ENCODE results near the gene CADPS. TPM values are rescaled to one million over a fixed set of nuclear protein-coding genes. Genes with fewer than 3 reads are reported as not detected.

Gene CADPS
- total and polyA plus RNA-seq, 2 of the 4 experiments (the other 2 are of a cell fraction) = not detected

DNA sequence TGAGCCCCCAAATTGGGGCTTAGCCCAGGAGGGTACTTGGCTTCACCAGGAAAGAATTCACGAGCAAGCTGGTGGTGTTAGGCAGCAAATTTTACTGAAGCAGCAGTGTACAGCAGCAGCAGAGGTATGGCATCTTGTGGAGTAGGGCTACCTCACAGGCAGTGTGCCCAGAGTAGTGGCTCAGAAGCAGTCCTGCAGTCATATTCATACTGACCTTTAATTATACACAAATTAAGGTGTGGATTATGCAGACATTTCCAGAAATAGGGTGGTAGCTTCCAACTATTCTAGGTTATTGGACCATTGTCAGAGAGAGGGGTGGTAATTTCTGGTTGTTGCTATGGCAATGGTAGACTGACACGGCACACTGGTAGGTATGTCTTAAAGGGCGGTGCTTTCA is 20.7 kb upstream of the CADPS start:
- no peak overlapping the region for H2BK20ac ChIP-seq (ENCODE audit: low read depth, low read length)
- no peaks in the 10 kb centered on the region for H3K79me1 ChIP-seq (ENCODE audit: low read depth in 1 of 2, low read length in 2 of 2)
- ChIA-PET POLR2A (ENCODE audit: unreplicated experiment) (no interaction called here), CTCF (no interaction called here)
- no CpG with 5 or more reads among the region's 3 CpGs for WGBS, 2 experiments (ENCODE audit: extremely low coverage in 2 of 2, insufficient read length in 1 of 2)
- no peak overlapping the region for H3K4me3 ChIP-seq (ENCODE audit: insufficient read depth, low read depth, low read length)
- no peak overlapping the region for H2BK15ac ChIP-seq (ENCODE audit: low read depth, low read length)
- H3K14ac ChIP-seq (replicated peaks; ENCODE audit: low read depth, low read length) = no peak overlapping the region
- H3K56ac ChIP-seq (ENCODE audit: extremely low read depth, insufficient read depth, low read length) = no peak overlapping the region
- dilution Hi-C loops (cut with HindIII; ENCODE audit: low sequenced_read_pairs, unreplicated experiment) = no loop called here
- H2BK5ac ChIP-seq (ENCODE audit: low read depth, low read length, poor library complexity, severe bottlenecking) = no peak overlapping the region
- no peaks in the 10 kb centered on the region for H3K36me3 ChIP-seq (ENCODE audit: control insufficient read depth, insufficient read depth, low read length)
- no peak overlapping the region for H3K27ac ChIP-seq (ENCODE audit: insufficient read depth, low read length)
- H4K20me1 ChIP-seq (ENCODE audit: insufficient read depth, low read length) = no peaks in the 10 kb centered on the region
- H4K91ac ChIP-seq (ENCODE audit: insufficient read depth, low read depth, low read length) = no peak overlapping the region
- DNase-seq (no peak), ATAC-seq (ENCODE audit: low read depth) (no peak)
- H4K5ac ChIP-seq (ENCODE audit: low read depth, low read length) = no peak overlapping the region
- intact Hi-C loops (cut with micrococcal nuclease) = no loop called here
- no peak overlapping the region for H2AK5ac ChIP-seq (ENCODE audit: low read depth, low read length)
- no peaks in the 10 kb centered on the region for H3K9me1 ChIP-seq (ENCODE audit: insufficient read depth, low read length)
- H3K9me3 ChIP-seq (ENCODE audit: control insufficient read depth, insufficient read depth, low read length) = 0 out of 2 replicates have a peak, but pooled peaks cover 2% of the 10 kb centered on the region
- H3K23ac ChIP-seq (ENCODE audit: low read depth, low read length) = no peak overlapping the region
- H3K18ac ChIP-seq (ENCODE audit: low read depth, low read length) = no peak overlapping the region
- no peaks in the 10 kb centered on the region for H3K27me3 ChIP-seq (ENCODE audit: control insufficient read depth, insufficient read depth, low read length)
- H3K4me2 ChIP-seq (ENCODE audit: low read depth, low read length) = no peak overlapping the region
- H2AK9ac ChIP-seq (replicated peaks; ENCODE audit: low read depth, low read length, poor library complexity) = no peak overlapping the region
- H3K9ac ChIP-seq (ENCODE audit: low read depth, low read length) = no peak overlapping the region
- TF ChIP-seq NFE2L2 (IDR thresholded peaks at IDR 0.05; ENCODE audit: low read depth, low read length) (no peak), FOS (IDR thresholded peaks at IDR 0.05; ENCODE audit: low read depth, low read length) (no peak), MAZ (IDR thresholded peaks at IDR 0.05; ENCODE audit: borderline replicate concordance, low read depth, low read length) (no peak), CEBPB (IDR thresholded peaks at IDR 0.05; ENCODE audit: low read depth, low read length) (no peak)
- no peak overlapping the region for H2AFZ ChIP-seq (replicated peaks; ENCODE audit: low read length, poor library complexity)
- no peaks in the 10 kb centered on the region for H3K4me1 ChIP-seq (ENCODE audit: control insufficient read depth, insufficient read depth, low read length)
- in situ Hi-C loops (cut with MboI; ENCODE audit: low sequenced_read_pairs) = no loop called here
- H3K4ac ChIP-seq (ENCODE audit: low read depth, low read length) = no peak overlapping the region
- no TSS peak for BruUV-seq (replicated peaks)
- no peak overlapping the region for H2BK120ac ChIP-seq (ENCODE audit: low read depth, low read length)
- no peak overlapping the region for H4K8ac ChIP-seq (ENCODE audit: low read depth in 2 of 2, low read length in 2 of 2)
